NCI-H2227 (cell line): ENCODE results near the gene MPHOSPH10.
"Not testable (repeated sequence)": the region's sequence is repeated elsewhere in the genome, so short reads cannot be mapped to it uniquely, and the experiment has no call there.

Experiments used
- DNase-seq: peaks from one replicate; lab custom pipeline; 2025; ENCODE audit not compliant: unreplicated experiment; lab: John Stamatoyannopoulos, UW

MPHOSPH10 gene

GRCh38 chr2:71166812-71167211 lies 36.4 kb downstream of the MPHOSPH10 start:
- no peak for DNase-seq

GRCh38 chr2:71173096-71173495 lies 42.7 kb downstream of the MPHOSPH10 start:
- no peak for DNase-seq

GRCh38 chr2:71174207-71174606 lies 43.8 kb downstream of the MPHOSPH10 start:
- DNase-seq: no peak

- not testable (repeated sequence) for DNase-seq
These were observed 48.4 kb downstream of the MPHOSPH10 start for GRCh38 chr2:71178836-71179235.

GRCh38 chr2:71181316-71181715 lies 50.9 kb downstream of the MPHOSPH10 start:
- no peak for DNase-seq

GRCh38 chr2:71183306-71184115 lies 53.1 kb downstream of the MPHOSPH10 start:
- not testable (repeated sequence) for DNase-seq

GRCh38 chr2:71186973-71187372 lies 56.5 kb downstream of the MPHOSPH10 start:
- no peak for DNase-seq

GRCh38 chr2:71187589-71187988 lies 57.2 kb downstream of the MPHOSPH10 start:
- no peak for DNase-seq

GRCh38 chr2:71190656-71191569 lies 60.5 kb downstream of the MPHOSPH10 start:
- no peak for DNase-seq

- no peak for DNase-seq
These were observed 61.1 kb downstream of the MPHOSPH10 start for GRCh38 chr2:71191570-71191943.
